Measurements from ENCODE around the gene FBXL16. TPM values are rescaled to one million over a fixed set of nuclear protein-coding genes. Genes with fewer than 3 reads are reported as not detected.

FBXL16 gene
- total and polyA plus RNA-seq, 9 of the 15 experiments (the other 6 are each of a cell fraction or from before 2014, with no cell fraction given): 0.21 to 8.2 (median 1.7) TPM

DNA sequence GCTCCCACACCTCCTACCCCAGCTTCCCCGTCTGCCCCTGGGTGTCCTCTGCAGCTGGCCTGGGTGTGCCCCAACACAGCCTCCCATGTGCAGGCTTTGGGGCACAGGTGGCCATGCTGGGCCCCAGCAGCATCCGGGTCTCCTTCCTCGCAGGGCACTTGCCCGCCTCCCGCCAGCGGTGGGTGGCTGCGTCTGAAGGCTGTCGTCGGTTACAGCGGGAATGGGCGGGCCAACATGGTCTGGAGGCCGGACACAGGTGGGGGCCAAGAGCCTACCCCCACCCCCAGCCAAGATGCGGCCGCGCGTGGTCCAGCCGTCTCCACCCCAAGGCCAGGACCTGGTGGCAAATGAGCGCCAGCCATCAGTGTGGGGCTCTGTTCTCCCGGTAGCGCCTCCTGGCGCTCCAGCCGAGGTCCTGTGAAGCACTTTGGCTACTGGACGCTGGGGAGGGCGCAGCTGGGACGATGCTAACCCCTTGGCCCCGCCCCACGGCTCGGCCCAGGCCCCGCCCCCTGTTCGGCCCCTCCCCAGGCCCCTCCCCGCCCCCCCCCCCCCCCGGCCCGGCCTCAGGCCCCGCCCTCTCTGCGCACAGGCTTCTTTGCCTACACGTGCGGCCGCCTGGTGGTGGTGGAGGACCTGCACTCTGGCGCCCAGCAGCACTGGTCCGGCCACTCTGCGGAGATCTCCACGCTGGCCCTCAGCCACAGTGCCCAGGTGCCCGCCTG is 45.0 kb downstream of the FBXL16 start (continued):
- TF ChIP-seq, protein P1, sequence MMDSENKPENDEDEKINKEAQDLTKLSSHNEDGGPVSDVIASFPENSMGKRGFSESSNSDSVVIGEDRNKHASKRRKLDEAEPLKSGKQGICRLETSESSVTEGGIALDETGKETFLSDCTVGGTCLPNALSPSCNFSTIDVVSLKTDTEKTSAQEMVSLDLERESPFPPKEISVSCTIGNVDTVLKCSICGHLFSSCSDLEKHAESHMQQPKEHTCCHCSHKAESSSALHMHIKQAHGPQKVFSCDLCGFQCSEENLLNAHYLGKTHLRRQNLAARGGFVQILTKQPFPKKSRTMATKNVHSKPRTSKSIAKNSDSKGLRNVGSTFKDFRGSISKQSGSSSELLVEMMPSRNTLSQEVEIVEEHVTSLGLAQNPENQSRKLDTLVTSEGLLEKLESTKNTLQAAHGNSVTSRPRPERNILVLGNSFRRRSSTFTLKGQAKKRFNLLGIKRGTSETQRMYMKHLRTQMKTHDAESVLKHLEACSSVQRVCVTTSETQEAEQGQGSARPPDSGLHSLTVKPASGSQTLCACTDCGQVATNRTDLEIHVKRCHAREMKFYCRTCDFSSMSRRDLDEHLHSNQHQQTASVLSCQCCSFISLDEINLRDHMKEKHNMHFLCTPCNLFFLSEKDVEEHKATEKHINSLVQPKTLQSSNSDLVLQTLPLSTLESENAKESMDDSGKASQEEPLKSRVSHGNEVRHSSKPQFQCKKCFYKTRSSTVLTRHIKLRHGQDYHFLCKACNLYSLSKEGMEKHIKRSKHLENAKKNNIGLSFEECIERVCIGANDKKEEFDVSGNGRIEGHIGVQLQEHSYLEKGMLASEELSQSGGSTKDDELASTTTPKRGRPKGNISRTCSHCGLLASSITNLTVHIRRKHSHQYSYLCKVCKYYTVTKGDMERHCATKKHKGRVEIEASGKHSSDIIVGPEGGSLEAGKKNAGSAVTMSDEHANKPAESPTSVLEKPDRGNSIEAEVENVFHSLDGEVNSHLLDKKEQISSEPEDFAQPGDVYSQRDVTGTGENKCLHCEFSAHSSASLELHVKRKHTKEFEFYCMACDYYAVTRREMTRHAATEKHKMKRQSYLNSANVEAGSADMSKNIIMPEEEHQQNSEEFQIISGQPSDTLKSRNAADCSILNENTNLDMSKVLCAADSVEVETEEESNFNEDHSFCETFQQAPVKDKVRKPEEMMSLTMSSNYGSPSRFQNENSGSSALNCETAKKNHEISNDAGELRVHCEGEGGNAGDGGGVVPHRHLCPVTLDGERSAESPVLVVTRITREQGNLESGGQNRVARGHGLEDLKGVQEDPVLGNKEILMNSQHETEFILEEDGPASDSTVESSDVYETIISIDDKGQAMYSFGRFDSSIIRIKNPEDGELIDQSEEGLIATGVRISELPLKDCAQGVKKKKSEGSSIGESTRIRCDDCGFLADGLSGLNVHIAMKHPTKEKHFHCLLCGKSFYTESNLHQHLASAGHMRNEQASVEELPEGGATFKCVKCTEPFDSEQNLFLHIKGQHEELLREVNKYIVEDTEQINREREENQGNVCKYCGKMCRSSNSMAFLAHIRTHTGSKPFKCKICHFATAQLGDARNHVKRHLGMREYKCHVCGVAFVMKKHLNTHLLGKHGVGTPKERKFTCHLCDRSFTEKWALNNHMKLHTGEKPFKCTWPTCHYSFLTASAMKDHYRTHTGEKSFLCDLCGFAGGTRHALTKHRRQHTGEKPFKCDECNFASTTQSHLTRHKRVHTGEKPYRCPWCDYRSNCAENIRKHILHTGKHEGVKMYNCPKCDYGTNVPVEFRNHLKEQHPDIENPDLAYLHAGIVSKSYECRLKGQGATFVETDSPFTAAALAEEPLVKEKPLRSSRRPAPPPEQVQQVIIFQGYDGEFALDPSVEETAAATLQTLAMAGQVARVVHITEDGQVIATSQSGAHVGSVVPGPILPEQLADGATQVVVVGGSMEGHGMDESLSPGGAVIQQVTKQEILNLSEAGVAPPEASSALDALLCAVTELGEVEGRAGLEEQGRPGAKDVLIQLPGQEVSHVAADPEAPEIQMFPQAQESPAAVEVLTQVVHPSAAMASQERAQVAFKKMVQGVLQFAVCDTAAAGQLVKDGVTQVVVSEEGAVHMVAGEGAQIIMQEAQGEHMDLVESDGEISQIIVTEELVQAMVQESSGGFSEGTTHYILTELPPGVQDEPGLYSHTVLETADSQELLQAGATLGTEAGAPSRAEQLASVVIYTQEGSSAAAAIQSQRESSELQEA (IDR thresholded peaks at IDR 0.05; ENCODE audit: low read depth): no peak
- no peak for TF ChIP-seq NR3C1 (CRISPR knock-in tag; IDR thresholded peaks at IDR 0.05)
- no peak for TF ChIP-seq WHSC1 (IDR thresholded peaks at IDR 0.05; ENCODE audit: low read length)
- TF ChIP-seq, protein P2, sequence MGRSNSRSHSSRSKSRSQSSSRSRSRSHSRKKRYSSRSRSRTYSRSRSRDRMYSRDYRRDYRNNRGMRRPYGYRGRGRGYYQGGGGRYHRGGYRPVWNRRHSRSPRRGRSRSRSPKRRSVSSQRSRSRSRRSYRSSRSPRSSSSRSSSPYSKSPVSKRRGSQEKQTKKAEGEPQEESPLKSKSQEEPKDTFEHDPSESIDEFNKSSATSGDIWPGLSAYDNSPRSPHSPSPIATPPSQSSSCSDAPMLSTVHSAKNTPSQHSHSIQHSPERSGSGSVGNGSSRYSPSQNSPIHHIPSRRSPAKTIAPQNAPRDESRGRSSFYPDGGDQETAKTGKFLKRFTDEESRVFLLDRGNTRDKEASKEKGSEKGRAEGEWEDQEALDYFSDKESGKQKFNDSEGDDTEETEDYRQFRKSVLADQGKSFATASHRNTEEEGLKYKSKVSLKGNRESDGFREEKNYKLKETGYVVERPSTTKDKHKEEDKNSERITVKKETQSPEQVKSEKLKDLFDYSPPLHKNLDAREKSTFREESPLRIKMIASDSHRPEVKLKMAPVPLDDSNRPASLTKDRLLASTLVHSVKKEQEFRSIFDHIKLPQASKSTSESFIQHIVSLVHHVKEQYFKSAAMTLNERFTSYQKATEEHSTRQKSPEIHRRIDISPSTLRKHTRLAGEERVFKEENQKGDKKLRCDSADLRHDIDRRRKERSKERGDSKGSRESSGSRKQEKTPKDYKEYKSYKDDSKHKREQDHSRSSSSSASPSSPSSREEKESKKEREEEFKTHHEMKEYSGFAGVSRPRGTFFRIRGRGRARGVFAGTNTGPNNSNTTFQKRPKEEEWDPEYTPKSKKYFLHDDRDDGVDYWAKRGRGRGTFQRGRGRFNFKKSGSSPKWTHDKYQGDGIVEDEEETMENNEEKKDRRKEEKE (IDR thresholded peaks at IDR 0.05; ENCODE audit: borderline replicate concordance in 1 of 2, control insufficient read depth in 1 of 2, low read depth in 2 of 2, low read length in 1 of 2): 0 out of 4 replicates have a peak, but pooled peaks of 1 of the 2 experiments have one; percentile 19
- TF ChIP-seq XRCC4 (IDR thresholded peaks at IDR 0.05; ENCODE audit: extremely low read depth, insufficient read depth, insufficient read length): no peak
- TF ChIP-seq, protein P3, sequence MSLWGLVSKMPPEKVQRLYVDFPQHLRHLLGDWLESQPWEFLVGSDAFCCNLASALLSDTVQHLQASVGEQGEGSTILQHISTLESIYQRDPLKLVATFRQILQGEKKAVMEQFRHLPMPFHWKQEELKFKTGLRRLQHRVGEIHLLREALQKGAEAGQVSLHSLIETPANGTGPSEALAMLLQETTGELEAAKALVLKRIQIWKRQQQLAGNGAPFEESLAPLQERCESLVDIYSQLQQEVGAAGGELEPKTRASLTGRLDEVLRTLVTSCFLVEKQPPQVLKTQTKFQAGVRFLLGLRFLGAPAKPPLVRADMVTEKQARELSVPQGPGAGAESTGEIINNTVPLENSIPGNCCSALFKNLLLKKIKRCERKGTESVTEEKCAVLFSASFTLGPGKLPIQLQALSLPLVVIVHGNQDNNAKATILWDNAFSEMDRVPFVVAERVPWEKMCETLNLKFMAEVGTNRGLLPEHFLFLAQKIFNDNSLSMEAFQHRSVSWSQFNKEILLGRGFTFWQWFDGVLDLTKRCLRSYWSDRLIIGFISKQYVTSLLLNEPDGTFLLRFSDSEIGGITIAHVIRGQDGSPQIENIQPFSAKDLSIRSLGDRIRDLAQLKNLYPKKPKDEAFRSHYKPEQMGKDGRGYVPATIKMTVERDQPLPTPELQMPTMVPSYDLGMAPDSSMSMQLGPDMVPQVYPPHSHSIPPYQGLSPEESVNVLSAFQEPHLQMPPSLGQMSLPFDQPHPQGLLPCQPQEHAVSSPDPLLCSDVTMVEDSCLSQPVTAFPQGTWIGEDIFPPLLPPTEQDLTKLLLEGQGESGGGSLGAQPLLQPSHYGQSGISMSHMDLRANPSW (CRISPR knock-in tag; IDR thresholded peaks at IDR 0.05): no peak
- TF ChIP-seq, protein P4, sequence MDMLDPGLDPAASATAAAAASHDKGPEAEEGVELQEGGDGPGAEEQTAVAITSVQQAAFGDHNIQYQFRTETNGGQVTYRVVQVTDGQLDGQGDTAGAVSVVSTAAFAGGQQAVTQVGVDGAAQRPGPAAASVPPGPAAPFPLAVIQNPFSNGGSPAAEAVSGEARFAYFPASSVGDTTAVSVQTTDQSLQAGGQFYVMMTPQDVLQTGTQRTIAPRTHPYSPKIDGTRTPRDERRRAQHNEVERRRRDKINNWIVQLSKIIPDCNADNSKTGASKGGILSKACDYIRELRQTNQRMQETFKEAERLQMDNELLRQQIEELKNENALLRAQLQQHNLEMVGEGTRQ (CRISPR knock-in tag; IDR thresholded peaks at IDR 0.05): no peak; the same call in 1 of the 2 replicates

Measured in K562 (cell line).